ENCODE data around the gene SUFU.

GRCh38 chr10:102491136-102491535 is 12.6 kb upstream of the SUFU start:
- TF ChIP-seq POLR2A (IDR thresholded peaks at IDR 0.05) (no peak), CTCF (IDR thresholded peaks at IDR 0.05) (no peak), EP300 (IDR thresholded peaks at IDR 0.05) (no peak)
